GM19328 (cell line): ENCODE data around the gene POLR2I.
A peak's percentile ranks its signal among the peaks of the same experiment; 100 is the strongest.

Experiments used
- ATAC-seq: cut with Tn5 transposase; IDR thresholded peaks from one replicate; pipeline ENCODE4 v1.9.1; 2021; ENCODE audit warnings: mild to moderate bottlenecking, moderate library complexity; ENCODE audit not compliant: unreplicated experiment

Gene POLR2I

GRCh38 chr19:36114721-36115452 is at the start of gene POLR2I:
Gene POLR2I, minus strand, starts transcription at chr19:36114875. Its CDS starts 19 bp downstream, at chr19:36114856.
- ATAC-seq: peak; percentile 82

GRCh38 chr19:36163813-36164212 is 49.1 kb upstream of the POLR2I start:
- no peak for ATAC-seq

GRCh38 chr19:36160821-36161596 is 46.3 kb upstream of the POLR2I start:
- no peak for ATAC-seq

- no peak for ATAC-seq
These were observed 38.5 kb upstream of the POLR2I start for GRCh38 chr19:36153126-36153525.

- ATAC-seq: no peak
These were observed 37.8 kb upstream of the POLR2I start, which contains the start of gene COX7A1 for GRCh38 chr19:36152352-36153091. Gene COX7A1, minus strand, starts transcription at chr19:36152447. Its CDS starts 40 bp downstream, at chr19:36152407.

DNA sequence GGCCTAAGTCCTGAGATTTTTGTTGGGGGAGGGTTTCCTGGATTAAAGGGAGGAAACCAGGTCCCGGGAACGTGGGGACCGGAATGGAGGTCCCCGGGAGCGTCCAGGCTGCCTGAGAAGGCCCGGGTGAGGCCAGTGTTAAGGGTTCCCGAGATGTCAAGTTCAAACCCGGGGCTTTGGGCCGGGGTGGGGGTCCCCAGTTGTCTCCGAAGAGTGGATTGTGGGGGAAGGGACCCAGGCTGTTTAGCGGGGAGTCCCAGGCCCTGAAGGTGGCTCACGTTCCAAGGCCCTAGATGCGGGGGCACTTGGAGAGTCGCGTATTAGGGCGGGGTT is 37.3 kb upstream of the POLR2I start:
- ATAC-seq: no peak

GRCh38 chr19:36151144-36152018 is 36.7 kb upstream of the POLR2I start:
- ATAC-seq: no peak

DNA sequence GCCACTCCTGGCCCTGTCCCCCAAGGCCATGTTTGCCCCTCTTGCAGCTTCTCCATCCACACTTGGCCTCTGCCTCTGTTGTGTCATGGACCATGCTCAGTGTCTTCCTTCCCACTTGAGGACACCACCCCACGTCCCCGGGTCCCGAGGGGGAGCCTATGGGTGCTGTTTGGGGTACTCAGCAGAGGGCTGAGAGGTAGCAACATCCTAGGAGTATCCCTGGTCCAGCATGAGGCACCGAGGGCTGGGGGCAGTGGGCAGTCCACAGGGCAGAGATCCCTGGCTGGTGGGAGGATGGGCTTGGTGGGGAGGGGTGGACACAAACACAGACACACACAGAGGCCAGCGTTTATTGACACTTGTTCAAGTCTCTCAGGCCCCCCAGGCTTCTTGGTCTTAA is 35.9 kb upstream of the POLR2I start:
- no peak for ATAC-seq

DNA sequence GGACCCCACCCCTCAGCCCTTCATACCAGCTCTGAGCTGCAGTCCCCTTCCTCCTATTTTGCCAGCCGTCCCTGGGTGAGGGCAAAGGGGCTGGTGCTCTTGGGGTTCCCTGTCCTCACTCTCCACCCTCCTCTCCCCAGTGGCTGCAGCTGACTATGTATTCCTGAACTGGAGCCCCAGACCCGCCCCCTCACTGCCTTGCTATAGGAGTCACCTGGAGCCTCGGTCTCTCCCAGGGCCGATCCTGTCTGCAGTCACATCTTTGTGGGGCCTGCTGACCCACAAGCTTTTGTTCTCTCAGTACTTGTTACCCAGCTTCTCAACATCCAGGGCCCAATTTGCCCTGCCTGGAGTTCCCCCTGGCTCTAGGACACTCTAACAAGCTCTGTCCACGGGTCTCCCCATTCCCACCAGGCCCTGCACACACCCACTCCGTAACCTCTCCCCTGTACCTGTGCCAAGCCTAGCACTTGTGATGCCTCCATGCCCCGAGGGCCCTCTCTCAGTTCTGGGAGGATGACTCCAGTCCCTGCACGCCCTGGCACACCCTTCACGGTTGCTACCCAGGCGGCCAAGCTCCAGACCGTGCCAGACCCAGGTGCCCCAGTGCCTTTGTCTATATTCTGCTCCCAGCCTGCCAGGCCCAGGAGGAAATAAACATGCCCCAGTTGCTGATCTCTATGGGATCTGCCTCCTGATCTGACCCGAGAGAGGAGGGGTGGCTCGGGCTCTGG is 35.2 kb upstream of the POLR2I start:
- ATAC-seq: no peak

GRCh38 chr19:36144624-36145023 is 29.9 kb upstream of the POLR2I start:
- no peak for ATAC-seq

- ATAC-seq: no peak
These were observed 27.8 kb upstream of the POLR2I start for GRCh38 chr19:36142496-36142895.

DNA sequence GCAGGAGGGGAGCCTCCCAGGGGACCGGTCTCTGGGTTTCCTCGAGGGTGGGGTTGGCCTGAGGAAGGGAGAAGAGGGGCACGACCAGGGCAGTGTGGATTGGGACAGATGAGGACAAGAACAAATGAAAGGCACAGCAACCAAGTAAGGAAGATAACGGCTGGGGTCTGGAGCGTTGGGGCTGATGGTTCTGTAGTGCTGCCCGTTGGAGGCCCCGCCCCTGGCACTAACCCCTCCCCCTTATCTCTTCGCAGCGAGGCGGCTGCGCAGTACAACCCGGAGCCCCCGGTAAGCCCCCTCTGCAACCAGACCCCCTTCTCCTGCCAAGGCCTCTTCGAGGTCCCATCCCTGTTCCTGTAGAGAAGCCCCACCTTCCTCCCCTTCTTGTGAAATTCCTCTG is 27.4 kb upstream of the POLR2I start:
- ATAC-seq: no peak

GRCh38 chr19:36141039-36141927 is 26.6 kb upstream of the POLR2I start:
- no peak for ATAC-seq

DNA sequence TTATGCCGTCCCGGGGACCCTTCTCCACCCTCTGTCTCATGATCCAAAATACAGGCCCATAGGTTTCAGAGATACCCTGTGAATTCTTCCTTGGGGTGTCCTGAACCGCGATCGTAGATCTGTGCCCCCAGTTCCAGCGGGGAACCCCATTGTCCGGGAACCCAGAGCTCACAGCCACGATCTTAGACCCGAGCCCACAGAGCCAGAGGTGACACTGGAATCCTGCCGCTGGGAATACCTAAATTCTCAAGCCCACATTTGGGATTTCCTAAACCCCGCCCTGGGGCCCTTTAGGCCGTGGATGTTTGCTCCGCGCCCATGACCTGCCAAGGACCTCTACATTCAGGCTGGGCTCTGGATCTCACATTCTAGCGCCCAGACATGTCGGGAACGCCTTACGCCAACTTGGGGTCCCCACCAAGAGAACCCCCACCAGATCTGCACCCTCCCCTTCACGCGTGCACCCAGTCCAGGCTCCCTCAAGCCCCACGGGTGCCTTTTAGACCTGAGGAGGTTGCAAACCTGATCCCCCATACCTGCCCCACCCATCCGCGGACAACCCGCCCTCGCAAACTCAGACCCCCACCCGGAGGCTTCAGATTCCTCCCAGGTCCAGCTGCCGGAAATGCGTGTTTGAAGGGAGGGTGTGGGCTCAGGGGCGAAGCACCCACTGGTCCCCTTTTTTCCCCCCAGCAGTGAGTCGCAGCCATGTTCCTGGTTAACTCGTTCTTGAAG is 25.8 kb upstream of the POLR2I start:
- no peak for ATAC-seq

DNA sequence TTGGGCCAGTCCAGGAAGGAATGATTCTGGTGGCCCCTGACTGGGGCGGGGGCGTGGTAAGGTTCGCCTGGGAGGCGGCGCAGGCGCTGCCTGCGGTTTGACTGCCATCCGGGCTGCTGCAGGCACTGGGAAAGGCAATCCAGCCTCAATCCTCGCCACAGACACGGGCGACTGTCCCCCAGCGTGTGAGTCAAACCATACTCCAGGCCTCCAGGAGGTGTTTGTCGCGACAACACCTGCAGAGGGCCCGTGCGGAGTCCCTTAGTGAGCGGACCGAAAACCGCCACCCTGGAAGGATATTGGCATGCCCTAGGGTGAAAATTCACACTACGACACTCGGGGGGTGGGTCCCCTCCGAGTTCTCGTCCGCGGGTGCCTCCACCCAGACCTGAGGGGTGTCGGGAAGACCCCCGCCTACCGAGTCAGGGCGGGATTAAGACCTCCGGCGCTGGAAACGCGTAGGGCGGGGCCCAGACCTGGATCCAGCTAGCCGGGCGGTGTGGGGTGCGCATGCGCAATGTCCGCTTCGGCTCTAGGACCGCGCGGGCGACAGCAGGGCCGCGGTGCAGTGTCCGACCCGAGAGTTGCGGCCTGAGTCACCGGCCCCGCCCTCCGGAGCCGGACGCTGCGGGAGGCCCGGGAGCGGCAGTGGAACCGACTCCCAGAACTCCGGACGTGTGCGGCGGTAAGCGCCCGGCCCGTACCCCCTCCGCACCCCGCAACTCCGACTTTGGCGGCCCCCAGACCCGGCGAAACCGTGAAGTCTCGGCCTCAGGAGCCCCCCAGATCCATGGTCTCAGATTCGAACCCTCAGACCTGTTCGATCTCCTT is 25.0 kb upstream of the POLR2I start, which contains the start of gene CAPNS1:
Gene CAPNS1, plus strand, starts transcription at position 594 of the 831 bp plus-strand sequence. CDS start 946 bp downstream, outside the sequence.
- ATAC-seq: peak; percentile 80

DNA sequence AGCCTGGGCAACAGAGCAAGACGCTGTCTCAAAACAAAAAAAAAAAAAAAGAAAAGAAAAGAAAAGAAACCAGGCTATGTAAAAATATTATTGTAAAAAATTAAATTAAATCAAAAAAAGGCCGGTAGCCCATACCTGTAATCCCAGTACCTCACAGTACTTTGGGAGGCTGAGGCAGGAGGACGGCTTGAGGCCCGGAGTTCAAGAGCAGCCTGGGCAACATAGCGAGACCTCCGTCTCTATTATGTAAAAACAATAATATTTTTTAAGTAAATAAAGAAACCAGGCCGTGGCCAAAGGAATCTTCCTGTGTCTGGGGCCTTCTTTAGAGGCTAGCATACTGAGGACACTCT is 24.4 kb upstream of the POLR2I start:
- ATAC-seq: no peak

DNA sequence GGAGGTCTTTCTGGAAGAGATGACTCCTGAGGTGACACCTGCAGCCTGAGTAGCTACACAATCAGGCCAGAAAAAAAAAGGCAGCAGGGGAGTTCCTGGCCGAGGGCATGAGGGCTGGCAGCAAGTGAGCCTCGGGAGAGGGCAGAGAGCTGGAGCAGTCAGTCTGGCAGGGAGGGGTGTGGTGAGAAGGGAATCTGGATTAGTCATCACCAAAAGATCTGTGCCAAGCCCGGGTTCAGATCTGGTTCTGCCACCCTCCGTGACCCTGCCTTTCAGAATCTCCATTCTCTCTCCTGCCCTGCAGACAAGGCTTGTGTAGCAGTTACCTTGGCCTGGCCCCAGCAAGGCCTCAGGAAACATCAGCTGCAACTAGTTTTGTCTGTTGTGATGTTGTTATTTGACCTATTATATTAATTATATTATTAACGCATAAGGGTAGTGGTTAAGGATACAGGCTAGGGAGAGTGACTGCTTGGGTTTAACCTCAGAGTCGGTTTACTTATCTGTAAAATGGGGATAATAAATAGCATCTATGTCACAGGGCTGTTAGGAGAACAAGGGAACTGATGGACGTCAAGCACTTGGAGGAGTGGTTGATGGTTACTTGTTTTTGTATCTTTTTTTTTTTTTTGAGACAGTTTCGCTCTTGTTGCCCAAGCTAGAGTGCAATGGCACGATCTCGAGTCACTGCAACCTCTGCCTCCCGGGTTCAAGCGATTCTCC is 22.4 kb upstream of the POLR2I start:
- ATAC-seq: no peak
